ENCODE measurements around the gene ORAI3.
"Not testable (repeated sequence)": the region's sequence is repeated elsewhere in the genome, so short reads cannot be mapped to it uniquely, and the experiment has no call there.

The ORAI3 gene

DNA sequence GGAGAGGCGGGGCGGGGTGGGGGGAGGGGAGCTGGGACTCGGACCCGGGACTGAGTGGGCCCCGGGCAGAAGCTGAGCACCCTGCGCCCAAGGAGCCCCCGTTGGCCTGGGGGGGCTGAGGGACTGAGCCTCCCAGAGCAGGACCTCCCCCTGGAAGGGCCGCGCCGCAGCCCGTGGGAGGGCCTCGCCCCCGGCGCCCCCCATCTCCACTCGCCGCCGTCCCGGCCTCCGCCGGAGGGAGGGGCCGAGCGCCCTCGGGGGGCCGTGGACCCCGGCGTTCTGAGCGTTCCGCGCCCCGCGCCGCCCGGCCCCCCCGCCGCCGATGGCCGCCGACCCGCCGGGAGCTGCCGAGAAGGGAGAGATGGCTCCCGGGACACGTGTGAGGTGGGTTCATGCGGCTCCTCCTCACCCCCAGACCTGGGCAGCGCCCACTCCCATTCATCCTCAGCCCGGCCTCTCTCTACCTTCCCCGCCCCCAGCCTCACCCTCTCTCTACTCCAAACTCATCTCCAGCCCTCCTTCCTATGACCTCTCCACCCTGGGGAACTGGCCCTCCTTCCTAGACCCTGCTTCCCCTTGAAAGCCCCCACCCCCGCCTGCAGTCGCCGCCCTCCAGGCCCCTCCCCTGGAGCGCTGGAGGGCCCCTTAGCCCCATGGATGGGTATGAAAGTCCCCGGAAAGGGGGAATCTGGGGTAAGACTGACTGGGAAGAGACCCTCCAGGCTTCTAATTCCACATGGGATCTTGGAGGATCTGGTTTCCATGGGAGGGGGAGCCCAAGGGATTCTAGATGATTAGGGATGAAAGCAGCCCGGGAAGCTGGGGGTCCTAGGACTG, 24.6 kb upstream of the ORAI3 start:
- DNase-seq = no peak

DNA sequence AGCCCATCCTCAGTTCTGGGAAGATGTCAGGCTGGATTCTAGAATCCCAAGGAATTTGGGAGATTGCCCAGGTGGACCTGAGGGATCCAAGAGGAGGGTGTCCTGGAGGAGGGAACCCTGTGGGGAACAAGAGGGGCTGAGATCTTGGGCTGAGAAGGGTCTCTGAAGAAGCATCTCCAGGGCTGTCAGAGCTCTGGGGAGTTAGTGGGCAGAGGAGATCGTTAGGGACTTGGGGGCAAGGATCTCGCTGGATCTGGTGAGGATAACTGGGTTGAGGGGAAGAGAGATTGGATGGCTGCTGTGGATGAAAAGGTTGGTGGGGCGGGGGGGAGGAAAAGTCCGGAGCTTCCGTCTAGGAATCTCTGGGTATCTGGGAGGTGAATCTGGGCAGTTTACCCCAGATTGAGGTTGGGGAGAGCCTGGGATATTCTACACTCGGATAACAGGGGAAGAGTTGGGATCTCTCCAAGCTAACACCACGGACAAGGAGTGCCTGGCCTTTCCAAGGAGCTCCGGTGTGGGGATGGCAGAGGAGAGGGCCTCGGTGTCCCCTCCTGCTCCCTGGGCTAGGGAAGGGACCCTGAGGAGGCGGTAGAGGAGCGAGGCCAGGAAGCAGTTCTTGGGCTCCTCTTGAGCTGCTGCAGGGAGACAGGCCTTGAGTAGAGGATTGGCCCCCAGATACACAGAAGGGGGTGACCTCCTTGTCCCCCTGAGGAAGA, 23.8 kb upstream of the ORAI3 start:
- no peak for DNase-seq

DNA sequence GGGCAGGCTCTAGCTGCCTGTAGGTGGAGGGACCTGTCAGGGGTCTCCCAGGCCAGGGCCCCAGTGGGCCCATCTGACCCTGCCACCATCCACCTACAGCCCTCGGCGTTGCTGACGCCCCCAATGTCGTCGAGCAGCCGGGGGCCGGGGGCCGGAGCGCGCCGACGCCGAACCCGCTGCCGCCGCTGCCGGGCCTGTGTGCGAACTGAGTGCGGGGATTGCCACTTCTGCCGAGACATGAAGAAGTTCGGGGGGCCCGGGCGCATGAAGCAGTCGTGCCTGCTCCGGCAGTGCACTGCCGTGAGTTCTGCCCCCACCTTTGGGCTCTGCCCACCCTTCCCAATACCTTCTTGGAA, 23.3 kb upstream of the ORAI3 start:
- DNase-seq = no peak

DNA sequence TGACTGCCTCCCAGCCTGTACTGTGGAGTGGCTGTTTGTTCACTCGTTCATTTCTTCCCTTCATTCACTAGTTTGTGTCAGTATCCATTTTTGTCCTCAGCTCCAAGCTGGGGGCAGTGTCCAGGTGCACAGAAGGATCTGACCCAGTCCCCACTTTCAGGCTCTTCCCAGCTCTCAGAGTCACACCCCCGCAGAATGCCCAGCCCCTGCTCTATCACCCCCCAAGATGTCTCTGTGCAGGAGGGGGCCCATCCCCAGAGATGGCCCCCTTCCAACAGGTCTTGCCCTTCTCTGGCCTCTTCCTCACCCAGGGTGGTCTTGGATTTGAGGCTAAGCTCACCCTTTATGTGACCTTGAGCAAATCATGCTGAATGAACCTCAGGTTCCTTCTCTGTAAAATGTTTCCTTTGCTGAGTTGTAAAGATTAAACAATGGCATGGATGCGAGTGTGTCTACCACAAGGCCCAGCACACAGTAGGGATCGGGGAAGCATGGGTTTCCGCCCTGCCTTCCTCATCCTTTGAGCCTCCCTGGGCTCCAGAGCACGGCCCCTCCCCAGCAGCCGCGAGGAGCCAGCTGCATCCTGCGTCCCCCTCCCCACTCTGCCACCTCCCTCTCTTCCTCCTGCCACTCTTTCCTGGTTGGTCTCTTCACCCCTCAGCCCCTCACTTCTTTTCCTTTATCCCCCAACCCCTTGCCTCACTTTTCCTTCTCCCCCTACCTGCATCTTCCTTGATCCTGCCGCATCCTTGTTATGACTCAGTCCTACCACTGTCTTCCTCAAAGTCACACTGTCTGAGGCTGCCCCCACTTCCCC, 22.7 kb upstream of the ORAI3 start:
- DNase-seq = no peak

GRCh38 chr16:30926937-30927788, 21.7 kb upstream of the ORAI3 start:
- no peak for DNase-seq

- DNase-seq = peak; percentile 36 to 56
Measured at GRCh38 chr16:30927789-30928378, 21.0 kb upstream of the ORAI3 start.

GRCh38 chr16:30928390-30928789, 20.5 kb upstream of the ORAI3 start:
- no peak for DNase-seq

DNA sequence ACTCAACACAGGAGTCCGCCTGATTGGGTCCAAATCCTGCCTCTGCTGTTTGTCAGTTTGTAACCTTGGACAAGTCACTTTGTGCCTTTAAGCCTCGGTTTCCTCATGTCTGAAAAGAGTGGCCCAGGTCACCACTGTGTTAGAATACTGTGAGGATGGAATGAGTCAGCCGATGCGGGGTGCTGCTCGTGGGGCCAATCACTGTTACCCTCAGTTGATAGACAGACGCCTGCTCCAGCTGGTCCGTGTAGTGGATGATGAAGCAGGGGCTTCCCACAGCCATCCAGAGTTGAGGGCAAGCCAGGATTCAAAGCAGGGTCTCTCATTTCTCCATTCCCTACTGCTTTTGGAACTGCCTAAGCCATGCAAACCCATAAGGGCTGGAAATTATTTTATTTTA, 19.7 kb upstream of the ORAI3 start:
- no peak for DNase-seq

- no peak for DNase-seq
Measured at GRCh38 chr16:30930160-30930571, 18.7 kb upstream of the ORAI3 start.

DNA sequence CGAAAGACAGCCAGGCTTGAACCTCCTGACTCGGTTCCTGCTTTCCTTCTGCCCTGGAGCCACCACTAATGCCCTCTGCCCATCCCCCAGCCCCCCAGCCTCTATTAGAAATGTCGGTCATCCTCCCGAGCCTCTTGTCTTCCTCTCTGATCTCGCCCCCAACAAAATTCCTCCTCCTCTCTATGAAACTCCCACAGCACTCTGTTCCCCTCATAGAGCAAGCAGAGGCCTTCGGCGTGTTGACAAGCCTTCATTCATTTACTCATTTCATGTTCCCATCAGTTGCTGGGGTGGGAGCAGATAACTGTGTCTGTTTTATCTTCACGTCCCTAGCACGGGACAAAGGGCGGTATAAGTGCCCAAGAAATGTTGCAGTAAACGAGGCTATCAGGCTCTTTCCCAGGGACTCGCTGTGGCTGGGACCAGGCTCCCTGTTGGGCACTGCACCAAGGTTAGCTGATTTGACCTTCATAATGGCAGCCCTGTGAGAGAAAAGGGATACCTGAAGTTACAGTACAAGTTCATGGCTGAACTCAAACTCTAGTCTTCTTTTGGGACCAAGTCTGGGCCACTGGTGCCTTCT, 17.7 kb upstream of the ORAI3 start:
- no peak for DNase-seq

DNA sequence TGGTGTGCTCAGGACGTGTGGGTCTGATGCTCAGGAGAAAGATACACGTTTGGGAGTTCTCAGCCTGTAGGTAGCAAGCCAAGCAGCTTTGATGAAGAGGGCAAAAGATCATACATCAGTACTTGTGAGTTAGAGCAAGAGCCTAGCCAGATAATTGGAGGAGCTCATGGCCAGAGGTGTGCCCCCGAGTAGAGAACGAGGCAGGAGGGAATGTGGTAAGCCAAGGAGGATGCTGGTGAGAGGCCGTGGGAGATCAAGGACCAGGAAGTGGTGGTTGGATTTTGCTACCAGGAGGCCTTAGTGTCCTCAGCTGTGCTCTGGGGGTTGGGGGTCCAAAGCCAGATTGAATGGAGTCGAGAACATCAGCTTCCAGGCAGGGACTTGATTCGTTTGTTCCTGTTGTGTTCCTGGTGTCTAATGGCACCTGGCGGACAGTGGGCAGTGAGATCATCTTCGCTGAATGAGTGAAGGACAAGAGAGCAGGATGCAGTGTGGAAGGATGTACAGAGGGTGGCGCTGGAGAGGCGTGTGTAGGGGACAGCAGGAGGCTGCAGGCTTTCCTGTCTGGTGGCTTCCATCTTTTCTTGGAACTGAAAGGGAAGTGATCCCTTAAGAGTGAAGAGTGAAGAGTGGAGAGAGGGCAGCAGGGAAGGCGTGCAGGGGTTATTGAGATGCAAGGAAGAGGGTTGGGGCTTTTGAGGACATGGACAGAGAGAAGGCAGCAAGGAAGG, 13.9 kb upstream of the ORAI3 start:
- DNase-seq = peak; percentile 42 to 46

DNA sequence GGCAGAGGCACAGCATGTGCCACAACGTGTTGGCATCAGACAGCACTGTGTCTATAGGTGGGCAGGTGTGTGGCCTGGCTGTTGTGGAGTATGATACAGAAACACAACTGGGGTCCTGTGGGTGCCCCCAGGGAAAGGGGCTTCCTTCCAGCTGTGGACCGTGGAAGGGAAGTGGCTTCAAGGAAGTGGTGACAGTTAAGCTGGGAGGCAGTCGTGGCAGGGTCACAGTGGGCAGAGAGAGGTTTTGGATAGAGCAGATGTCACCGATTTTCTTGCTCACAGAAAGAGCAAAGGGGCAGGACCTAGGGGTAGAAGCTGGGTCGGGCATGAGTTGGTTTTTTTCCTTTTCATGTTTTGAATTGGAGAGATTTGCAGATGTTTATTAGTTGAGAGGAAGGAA, 11.2 kb upstream of the ORAI3 start:
- DNase-seq = no peak

GRCh38 chr16:30939571-30939970, 9.3 kb upstream of the ORAI3 start:
- not testable (repeated sequence) for DNase-seq

DNA sequence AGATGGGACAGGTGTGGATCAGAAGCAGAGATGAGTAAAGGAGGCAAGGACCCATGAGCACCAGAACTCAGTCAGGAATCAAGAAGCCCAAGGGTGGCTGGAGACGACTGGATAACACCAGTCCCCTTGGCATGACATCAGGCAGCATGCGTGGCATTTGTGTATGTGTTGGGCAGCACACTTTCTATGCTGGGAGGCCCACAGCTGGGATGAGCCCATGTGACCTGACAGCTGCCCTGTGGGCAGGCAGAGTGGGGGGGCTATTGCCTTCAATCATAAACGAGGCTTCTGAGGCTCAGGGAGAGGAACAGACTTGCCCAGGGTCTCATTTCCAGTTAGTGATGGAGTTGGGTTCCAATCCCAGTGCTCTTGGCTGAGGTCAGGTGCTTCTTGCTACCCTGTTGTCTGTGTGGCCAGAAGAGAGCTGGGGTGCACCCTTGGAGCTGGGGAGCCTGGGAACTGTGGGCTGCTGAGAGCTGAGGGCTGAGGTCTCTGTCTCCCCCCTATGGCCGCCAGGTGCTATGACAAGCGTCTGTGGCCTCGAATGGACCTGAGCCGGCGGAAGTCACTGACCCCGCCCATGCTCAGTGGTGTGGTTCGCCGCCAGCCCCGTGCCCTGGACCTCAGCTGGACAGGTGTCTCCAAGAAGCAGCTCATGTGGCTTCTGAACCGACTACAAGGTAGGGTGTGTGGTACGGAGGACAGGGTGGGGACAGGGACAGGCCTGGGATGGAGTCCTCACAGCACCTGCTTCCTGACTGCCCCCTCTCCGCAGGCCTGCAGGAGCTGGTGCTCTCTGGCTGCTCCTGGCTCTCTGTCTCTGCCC, 7.1 kb upstream of the ORAI3 start:
- DNase-seq = peak; percentile 72 to 73

DNA sequence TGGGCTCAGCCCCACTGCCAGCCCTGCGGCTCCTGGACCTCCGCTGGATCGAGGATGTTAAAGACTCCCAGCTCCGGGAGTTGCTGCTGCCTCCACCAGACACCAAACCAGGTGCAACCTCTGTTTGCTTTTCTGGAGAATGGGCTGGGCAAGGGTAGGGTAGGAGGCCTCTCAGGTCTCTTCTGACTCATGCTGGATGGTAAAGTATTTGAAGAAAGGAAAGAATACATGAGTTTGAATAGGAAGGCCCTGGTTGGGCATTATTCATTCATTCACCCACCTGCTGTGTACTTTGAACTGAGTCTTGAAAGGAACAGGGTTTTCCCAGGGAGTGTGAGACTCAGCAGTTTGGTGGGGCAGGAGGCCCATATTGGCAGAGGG, 6.5 kb upstream of the ORAI3 start:
- DNase-seq = no peak

- DNase-seq = no peak
Measured at GRCh38 chr16:30944352-30944751, 4.5 kb upstream of the ORAI3 start.

DNA sequence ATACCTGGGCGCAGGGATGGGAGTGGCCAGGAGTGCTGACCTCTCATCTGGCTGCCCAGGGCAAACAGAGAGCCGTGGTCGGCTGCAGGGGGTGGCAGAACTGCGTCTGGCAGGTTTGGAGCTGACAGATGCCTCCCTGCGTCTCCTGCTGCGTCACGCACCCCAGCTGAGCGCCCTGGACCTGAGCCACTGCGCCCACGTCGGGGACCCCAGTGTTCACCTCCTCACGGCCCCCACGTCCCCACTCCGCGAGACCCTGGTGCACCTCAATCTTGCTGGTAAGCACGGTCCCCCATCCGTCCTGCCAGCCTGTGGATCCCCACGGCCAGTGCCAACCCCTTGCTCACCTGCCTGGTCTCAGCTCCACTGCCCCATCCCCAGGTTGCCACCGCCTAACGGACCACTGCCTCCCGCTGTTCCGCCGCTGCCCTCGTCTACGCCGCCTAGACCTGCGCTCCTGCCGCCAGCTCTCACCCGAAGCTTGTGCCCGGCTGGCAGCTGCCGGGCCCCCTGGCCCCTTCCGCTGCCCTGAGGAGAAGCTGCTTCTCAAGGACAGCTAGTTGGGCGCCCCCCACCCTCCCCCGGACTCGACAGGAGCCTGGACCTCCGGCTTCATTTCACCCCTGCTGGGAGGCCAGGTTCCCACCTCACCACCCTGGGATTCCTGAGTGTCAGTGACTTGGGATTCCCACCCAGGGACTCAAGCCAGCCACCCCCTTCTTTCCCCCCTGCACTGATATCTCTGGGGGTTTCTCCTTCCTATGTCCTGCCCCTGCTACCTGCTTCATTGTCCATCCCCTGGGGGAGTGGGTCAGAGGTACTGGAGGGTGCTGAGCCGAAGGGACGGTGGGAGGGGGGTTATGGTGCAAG, 2.0 kb upstream of the ORAI3 start:
- DNase-seq = no peak

- DNase-seq = no peak
Measured at GRCh38 chr16:30947541-30947858, 1.4 kb upstream of the ORAI3 start.
